HG02759 (cell line): ENCODE data around the gene COL6A6.
"Not testable (repeated sequence)": the region's sequence is repeated elsewhere in the genome, so short reads cannot be mapped to it uniquely, and the experiment has no call there.

Experiments
- ATAC-seq: cut with Tn5 transposase; IDR thresholded peaks from one replicate; pipeline ENCODE4 v1.9.1; 2021; ENCODE audit warnings: mild to moderate bottlenecking, moderate library complexity; ENCODE audit not compliant: unreplicated experiment

The COL6A6 gene

DNA sequence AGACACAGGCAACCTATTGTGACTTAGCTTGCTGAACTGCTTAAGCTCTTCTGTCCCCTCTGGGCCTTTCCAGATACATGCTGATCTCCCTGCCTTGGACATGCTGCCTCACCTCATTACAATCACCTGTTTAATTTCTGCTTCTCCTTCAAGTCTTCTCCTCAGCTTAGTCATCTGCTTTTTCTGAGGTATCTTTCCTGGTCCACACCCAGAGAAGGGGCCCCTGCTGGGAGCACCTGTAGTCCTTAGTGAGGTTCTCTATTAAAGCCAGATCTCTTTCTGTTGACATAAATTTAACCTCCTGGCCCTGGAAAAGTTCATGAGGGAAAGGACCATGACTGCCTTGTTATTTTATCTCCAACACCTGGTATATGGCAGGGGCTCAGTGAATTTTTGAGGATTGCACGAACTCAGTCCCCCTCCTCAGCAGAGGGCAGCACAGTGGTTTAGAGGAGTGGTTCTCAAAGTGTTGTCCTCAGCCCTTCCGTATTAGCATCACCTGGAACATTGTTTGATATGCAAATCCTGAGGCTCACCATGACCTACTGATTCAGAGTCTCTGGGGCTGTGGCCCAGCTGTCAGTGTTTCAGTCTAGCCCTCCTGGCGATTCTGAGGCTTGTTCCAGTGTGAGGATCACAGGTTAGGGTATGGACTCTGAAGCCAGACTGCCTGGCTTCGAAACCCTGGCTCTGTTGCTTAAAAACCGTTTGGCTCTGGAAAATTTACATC is 12.7 kb downstream of the COL6A6 start:
- no peak for ATAC-seq

DNA sequence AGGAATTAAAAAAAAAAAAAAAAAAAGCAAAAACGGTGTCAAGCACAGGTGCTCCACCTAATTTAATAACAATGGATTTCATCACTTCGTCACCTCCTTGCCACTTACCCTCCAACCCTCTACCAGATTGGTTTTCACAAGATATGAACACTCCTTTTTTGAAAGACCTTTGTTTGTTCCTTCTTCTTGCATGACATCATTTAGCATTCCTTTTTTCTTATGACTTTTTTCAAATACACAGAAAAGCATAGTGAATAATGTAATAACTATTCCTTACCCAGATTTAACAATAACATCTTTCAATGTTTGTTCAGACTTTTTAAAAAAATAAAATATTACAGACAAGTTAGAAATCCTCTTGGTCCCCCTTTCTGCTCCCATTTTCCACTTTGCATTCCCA is 16.3 kb downstream of the COL6A6 start:
- ATAC-seq, result no peak

- ATAC-seq, result no peak
Measured at GRCh38 chr3:130537673-130538304, 20.8 kb downstream of the COL6A6 start.

DNA sequence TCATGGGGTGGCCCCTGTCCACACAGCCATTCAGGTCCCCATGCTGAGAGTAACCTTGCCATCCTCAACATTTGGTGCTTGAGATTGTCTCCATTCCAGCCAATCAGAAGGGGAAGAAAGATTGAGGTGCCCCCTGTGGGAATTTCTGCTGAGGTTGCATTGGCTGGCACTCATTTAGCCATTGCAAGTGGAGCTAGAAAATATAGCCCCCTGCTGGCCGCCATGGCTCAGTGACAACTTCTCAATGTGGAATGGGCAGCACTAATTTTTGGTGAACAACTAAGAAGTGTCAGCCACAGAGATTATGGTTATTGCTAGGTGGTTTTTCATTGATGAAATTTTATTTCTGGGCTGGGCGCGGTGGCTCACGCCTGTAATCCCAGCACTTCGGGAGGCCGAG is 22.0 kb downstream of the COL6A6 start:
- no peak for ATAC-seq

DNA sequence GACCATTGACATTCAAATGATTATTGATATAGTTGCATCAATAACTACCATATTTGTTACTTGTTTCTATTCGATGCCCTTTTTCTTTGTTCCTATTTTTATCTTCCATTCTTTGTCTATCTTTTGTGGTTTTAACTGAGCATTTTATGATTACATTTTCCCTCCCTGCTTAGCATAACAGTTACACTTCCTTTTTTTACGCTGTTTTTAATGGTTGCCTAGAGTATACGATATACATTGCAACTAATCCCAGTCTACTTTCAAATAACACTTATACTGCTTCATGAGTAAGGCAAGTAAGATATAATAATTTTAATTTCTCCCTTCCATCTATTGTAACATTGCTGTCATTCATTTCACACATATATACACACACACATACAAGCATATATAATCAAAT is 26.3 kb downstream of the COL6A6 start:
- ATAC-seq, result no peak

- ATAC-seq, result no peak
Measured at GRCh38 chr3:130546920-130547679, 30.1 kb downstream of the COL6A6 start.

GRCh38 chr3:130547680-130548065 is 30.7 kb downstream of the COL6A6 start:
- not testable (repeated sequence) for ATAC-seq

- ATAC-seq, result no peak
Measured at GRCh38 chr3:130548356-130548755, 31.4 kb downstream of the COL6A6 start.

DNA sequence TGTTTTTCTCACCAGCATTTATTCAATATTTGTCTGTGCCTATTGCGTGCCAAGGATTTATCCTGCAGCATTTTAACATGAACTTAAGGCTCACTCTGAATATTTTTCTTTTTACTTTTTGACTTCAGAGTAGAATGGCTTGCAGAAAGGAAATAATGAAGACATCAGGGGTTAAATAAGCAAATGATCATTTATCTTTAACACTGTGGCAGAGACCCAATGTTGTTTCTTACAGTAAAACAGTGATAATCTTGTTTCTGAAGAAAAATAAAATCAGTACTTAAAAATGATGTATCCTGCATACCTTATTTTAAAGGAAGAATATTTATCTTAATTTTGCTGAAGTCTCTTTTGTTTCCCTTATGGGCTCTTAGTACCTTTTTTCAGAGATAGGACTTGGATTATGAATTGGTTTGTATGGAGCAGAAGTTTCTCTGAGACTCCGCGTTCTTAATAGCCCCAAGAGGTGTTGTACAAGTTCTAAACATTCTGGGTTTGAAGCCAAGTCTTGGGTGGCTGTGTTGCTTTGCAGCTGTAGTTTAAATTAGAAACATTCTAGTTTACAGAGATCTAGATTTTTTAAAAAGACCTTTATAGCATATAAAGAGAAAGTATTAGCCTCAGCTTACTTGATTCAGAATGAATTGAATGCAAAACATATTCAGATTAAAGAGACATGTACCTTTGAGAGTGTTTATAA is 40.5 kb downstream of the COL6A6 start:
- no peak for ATAC-seq

- no peak for ATAC-seq
Measured at GRCh38 chr3:130558366-130558765, 41.4 kb downstream of the COL6A6 start.

DNA sequence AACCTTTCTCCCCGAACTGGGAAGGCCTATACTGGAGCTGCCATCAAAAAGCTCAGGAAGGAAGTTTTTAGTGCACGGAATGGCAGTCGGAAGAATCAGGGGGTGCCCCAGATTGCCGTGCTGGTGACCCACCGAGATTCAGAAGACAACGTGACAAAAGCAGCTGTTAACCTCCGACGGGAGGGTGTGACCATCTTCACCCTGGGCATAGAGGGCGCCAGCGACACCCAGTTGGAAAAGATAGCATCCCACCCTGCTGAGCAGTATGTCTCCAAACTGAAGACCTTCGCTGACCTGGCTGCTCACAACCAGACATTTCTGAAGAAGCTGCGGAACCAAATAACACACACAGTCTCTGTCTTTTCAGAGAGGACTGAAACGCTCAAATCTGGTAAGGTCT is 48.2 kb downstream of the COL6A6 start:
- no peak for ATAC-seq
